HEK293 (cell line): Measurements from ENCODE around the gene ATE1.

Source experiments
- CTCF ChIP-seq: fragments of 450-650 bp; formaldehyde crosslinking; IDR thresholded peaks from 2 replicates; pipeline ENCODE4 v1.5.1; 2016; ENCODE audit warnings: missing biosample characterization, missing genetic modification characterization
- HOXA7 ChIP-seq: sonication (generic); formaldehyde crosslinking; IDR thresholded peaks from 2 replicates; pipeline ENCODE4 v1.8.1; 2022; ENCODE audit warnings: missing genetic modification reagents, borderline replicate concordance
- KLF10 ChIP-seq: fragments of 450-650 bp; IDR thresholded peaks from 2 replicates; pipeline ENCODE4 v1.5.1; 2018; ENCODE audit warnings: missing biosample characterization, mild to moderate bottlenecking, missing genetic modification characterization
- YY1 ChIP-seq: fragments of 450-650 bp; formaldehyde crosslinking; IDR thresholded peaks from 2 replicates; pipeline ENCODE4 v1.5.1; 2018; ENCODE audit warnings: missing biosample characterization, missing genetic modification characterization
- ZNF701 ChIP-seq: fragments of 450-650 bp; formaldehyde crosslinking; IDR thresholded peaks from 2 replicates; pipeline ENCODE4 v1.5.1; 2016; ENCODE audit warnings: missing biosample characterization, missing genetic modification characterization
- TF ChIP-seq, protein P1 (sequence below): fragments of 450-650 bp; formaldehyde crosslinking; IDR thresholded peaks from 2 replicates; pipeline ENCODE4 v1.5.1; 2017; ENCODE audit warnings: missing biosample characterization, missing genetic modification characterization

GRCh38 chr10:121796342-121796741, 131.5 kb downstream of the ATE1 start:
- no peak for TF ChIP-seq KLF10 (tag by site-specific recombination)
- no peak for TF ChIP-seq CTCF (tag by site-specific recombination)
- TF ChIP-seq ZNF701 (tag by site-specific recombination), result no peak
- TF ChIP-seq, protein P1, sequence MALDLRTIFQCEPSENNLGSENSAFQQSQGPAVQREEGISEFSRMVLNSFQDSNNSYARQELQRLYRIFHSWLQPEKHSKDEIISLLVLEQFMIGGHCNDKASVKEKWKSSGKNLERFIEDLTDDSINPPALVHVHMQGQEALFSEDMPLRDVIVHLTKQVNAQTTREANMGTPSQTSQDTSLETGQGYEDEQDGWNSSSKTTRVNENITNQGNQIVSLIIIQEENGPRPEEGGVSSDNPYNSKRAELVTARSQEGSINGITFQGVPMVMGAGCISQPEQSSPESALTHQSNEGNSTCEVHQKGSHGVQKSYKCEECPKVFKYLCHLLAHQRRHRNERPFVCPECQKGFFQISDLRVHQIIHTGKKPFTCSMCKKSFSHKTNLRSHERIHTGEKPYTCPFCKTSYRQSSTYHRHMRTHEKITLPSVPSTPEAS (tag by site-specific recombination), result no peak
- TF ChIP-seq HOXA7, result no peak
- TF ChIP-seq YY1 (tag by site-specific recombination), result no peak
